ENCODE results near the gene KMT2C. TPM values are rescaled to one million over a fixed set of nuclear protein-coding genes. Genes with fewer than 3 reads are reported as not detected.
"Not testable (repeated sequence)": the region's sequence is repeated elsewhere in the genome, so short reads cannot be mapped to it uniquely, and the experiment has no call there.

Gene KMT2C
- total and polyA plus RNA-seq, 10 of the 15 experiments (the other 5 are each of a cell fraction or from before 2014, with no cell fraction given): 3.3 to 45.2 (median 19.2) TPM

- H4K20me1 ChIP-seq (ENCODE audit: control insufficient read depth, insufficient read depth); H3K27me3 ChIP-seq (replicated peaks in 1 of 2; ENCODE audit: control insufficient read depth in 2 of 2, insufficient read depth in 2 of 2, low read length in 1 of 2); H3K4me2 ChIP-seq (ENCODE audit: control insufficient read depth, insufficient read depth); H3K27ac ChIP-seq (ENCODE audit: control insufficient read depth, insufficient read depth); H2AFZ ChIP-seq (ENCODE audit: control insufficient read depth, low read depth, low read length); H3K4me1 ChIP-seq (ENCODE audit: control insufficient read depth, insufficient read depth, low read length); H3K4me3 ChIP-seq; BruUV-seq (replicated peaks); SMC1A ChIA-PET (ENCODE audit: uncharacterized antibody, unreplicated experiment); intact Hi-C loops (cut with micrococcal nuclease; ENCODE audit: unreplicated experiment); POLR2A ChIA-PET; CTCF ChIA-PET; DNase-seq (ENCODE audit: low read depth, low spot score); in situ Hi-C loops (cut with MboI); H3K9ac ChIP-seq (ENCODE audit: control insufficient read depth, insufficient read depth, low read length); H3K36me3 ChIP-seq (ENCODE audit: control insufficient read depth in 2 of 2, insufficient read depth in 2 of 2, low read length in 1 of 2); ATAC-seq; RAD21 ChIA-PET (ENCODE audit: unreplicated experiment): not testable (repeated sequence)
- Histone ChIP-seq H3K79me2 (ENCODE audit: control insufficient read depth, insufficient read depth, low read length) (peaks cover 56% of the 10 kb centered on the region), H3K9me3 (replicated peaks; ENCODE audit: control insufficient read depth, insufficient read depth, low read length) (peaks cover 12% of the 10 kb centered on the region; the same call in 2 of the 3 replicates)
- WGBS (ENCODE audit: insufficient coverage, insufficient replicate concordance, low lambda C conversion rate, missing lambda C conversion rate): 70% methylated on average over 8 of the region's 8 CpGs
- peak; percentile 78 for FAIRE-seq
Measured at GRCh38 chr7:152376716-152377484, 58.9 kb downstream of the KMT2C start.

GRCh38 chr7:152370297-152370696 is 65.5 kb downstream of the KMT2C start:
- CTCF ChIA-PET: interaction anchor here (0.6 kb wide), 1 partner anchor 22 kb away, joined by 3 read pairs; no protein-coding TSS in a partner anchor
- SMC1A ChIA-PET (ENCODE audit: uncharacterized antibody, unreplicated experiment): no interaction called here
- peaks cover 6% of the 10 kb centered on the region; the same call in 2 of the 3 replicates for H3K9me3 ChIP-seq (replicated peaks; ENCODE audit: control insufficient read depth, insufficient read depth, low read length)
- POLR2A ChIA-PET: no interaction called here
- no peak overlapping the region for H3K27ac ChIP-seq (ENCODE audit: control insufficient read depth, insufficient read depth)
- RAD21 ChIA-PET (ENCODE audit: unreplicated experiment): no interaction called here
- H3K4me1 ChIP-seq (ENCODE audit: control insufficient read depth, insufficient read depth, low read length): no peaks in the 10 kb centered on the region
- ATAC-seq (no peak), FAIRE-seq (no peak), DNase-seq (ENCODE audit: low read depth, low spot score) (no peak)
- no peak for TF ChIP-seq PRDM15 (CRISPR knock-in tag; IDR thresholded peaks at IDR 0.05)
- TF ChIP-seq STAT1 (conservative IDR thresholded peaks at IDR 0.05): no peak
- TF ChIP-seq IRF4 (IDR thresholded peaks at IDR 0.05; ENCODE audit: low read depth, low read length): no peak
- TF ChIP-seq FOS (IDR thresholded peaks at IDR 0.05; ENCODE audit: borderline replicate concordance, extremely low read depth, insufficient read length): no peak
- TF ChIP-seq E2F8 (IDR thresholded peaks at IDR 0.05; ENCODE audit: low read depth, partially characterized antibody): no peak
- peaks cover 0 to 5% of the 10 kb centered on the region in 2 experiments; a peak in 2 of 4 replicates for H3K36me3 ChIP-seq (ENCODE audit: control insufficient read depth in 2 of 2, insufficient read depth in 2 of 2, low read length in 1 of 2)
- peaks cover 70% of the 10 kb centered on the region for H3K79me2 ChIP-seq (ENCODE audit: control insufficient read depth, insufficient read depth, low read length)
- intact Hi-C loops (cut with micrococcal nuclease; ENCODE audit: unreplicated experiment) (no loop called here), in situ Hi-C loops (cut with MboI) (no loop called here)
- H3K4me2 ChIP-seq (ENCODE audit: control insufficient read depth, insufficient read depth): no peak overlapping the region
- no peaks in the 10 kb centered on the region for H3K27me3 ChIP-seq (replicated peaks in 1 of 2; ENCODE audit: control insufficient read depth in 2 of 2, insufficient read depth in 2 of 2, low read length in 1 of 2)
- H4K20me1 ChIP-seq (ENCODE audit: control insufficient read depth, insufficient read depth): no peaks in the 10 kb centered on the region
- no peak overlapping the region for H2AFZ ChIP-seq (ENCODE audit: control insufficient read depth, low read depth, low read length)
- no peak overlapping the region for H3K4me3 ChIP-seq
- no peak overlapping the region for H3K9ac ChIP-seq (ENCODE audit: control insufficient read depth, insufficient read depth, low read length)
- no TSS peak for BruUV-seq (replicated peaks)

Measured in GM12878 (cell line).